GM12873 (cell line): ENCODE measurements around the gene ACAP3.

Experiments
- CTCF ChIP-seq: IDR thresholded peaks from 2 replicates; pipeline ENCODE4 v1.5.1; 2012; ENCODE audit warnings: low read depth, mild to moderate bottlenecking, moderate library complexity, low read length, control low read depth; ENCODE audit not compliant: insufficient read depth; ENCODE audit errors: missing control alignments

The ACAP3 gene

DNA sequence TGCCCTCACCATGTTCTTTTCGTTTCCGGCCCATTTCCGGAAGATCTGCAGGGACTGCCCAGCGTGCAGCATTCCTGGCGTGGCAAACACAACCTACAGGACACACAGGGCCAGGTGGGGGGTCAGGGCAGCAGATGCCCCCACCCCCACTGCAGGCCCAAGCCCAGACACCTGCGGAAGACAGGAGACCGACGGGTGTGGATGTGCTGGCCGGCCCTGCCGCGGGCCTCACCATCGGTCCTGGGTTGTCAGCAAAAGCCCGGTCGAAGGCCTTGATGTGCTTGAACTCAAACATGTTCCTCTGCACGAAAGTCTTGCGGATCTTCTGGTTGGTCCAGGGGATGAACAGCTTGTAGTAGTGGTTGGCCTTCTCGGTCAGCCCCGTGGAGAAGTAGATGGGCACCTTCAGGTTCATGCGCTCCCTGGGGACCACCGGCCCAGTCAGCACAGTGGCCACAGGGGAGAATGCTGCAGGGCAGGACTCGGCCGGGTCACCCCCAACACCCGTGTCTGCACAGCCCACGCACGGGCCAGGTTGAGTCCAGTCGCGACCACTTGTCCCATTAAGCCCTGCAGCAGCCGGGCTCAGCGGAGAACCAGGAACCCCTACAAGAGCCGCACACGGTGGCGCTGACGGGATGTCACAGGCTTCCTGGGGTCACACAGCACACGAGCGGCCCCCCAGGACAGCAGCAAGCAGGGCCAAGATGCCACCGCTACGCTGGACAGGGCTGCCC is 5.9 kb upstream of the ACAP3 start:
- no peak for TF ChIP-seq CTCF

DNA sequence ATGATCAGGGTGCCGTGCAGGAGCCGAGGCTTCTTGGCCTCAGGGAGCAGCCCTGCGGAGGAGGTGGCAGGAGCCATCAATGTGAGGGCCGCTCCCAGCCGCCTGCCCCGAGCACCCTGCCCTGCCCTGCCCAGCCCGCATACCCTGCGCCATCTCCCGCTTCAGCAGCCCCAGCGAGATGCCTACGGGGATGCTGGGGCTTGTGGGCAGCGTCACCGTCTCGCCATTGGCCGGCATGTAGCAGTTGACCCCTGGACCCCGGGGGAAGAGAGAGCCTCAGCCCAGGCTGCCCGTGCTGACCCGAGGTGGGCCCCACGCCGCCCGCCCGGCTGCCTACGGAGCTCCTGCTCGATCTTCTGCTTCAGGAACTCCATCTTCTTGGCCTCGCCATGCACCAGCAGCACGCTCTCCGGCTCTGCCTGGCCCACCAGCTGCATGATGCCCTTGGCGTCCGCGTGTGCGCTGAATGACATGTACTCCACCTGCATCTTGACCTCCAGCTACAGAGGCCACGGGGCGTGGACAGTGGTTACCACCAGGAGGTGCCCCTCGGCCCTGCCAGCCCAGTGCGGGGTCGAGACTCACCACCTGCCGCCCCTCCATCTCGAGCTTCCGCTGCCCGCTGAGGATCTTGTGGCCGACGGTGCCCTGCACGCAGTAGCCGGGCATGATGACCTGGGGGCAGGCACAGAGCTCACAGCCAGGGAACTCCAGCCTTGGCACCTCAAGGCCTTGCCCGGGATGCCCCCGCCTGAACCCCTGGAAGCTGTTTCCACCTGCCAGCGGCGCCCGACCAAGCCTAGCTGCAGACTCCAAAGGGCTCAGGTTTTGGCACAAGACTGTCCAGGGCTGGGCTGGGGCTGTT is 5.0 kb upstream of the ACAP3 start:
- TF ChIP-seq CTCF: no peak

GRCh38 chr1:1311107-1312104 is 3.7 kb upstream of the ACAP3 start:
- TF ChIP-seq CTCF: no peak

DNA sequence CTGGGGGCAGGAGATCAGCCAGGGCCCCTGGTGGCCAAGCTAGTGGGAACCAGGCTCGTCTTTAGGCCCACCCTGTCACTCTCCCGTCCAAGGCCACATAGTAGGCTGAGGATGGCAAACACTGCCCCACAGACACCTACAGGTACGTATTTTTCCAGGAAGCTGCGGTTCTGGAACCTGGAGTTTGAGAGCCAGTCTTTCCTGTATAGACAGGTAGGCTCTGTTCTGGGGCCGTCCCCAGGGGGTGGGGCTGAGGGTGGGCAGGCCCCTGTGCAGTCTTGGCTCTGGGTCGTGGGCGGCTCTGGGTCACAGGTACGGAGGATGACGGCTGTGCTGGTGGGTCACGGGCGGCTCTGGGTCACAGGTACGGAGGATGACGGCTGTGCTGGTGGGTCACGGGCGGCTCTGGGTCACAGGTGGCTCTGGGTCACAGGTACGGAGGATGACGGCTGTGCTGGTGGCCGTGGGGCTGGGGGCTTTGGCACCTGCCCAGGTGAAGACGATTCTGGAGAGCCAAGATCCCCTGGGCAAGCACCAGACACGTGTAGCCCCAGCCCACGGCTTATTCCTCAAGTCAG is 2.8 kb upstream of the ACAP3 start:
- no peak for TF ChIP-seq CTCF

- TF ChIP-seq CTCF: no peak
These were observed 2.3 kb upstream of the ACAP3 start for GRCh38 chr1:1310109-1310385.

- no peak for TF ChIP-seq CTCF
These were observed 1.8 kb upstream of the ACAP3 start for GRCh38 chr1:1309251-1310108.
